HG03103 (cell line): ENCODE results near the gene UNC5B.
"Not testable (repeated sequence)": the region's sequence is repeated elsewhere in the genome, so short reads cannot be mapped to it uniquely, and the experiment has no call there.

Experiments used
- ATAC-seq: cut with Tn5 transposase; IDR thresholded peaks from one replicate; pipeline ENCODE4 v1.9.1; 2021; ENCODE audit warnings: low read depth; ENCODE audit not compliant: unreplicated experiment

The UNC5B gene

DNA sequence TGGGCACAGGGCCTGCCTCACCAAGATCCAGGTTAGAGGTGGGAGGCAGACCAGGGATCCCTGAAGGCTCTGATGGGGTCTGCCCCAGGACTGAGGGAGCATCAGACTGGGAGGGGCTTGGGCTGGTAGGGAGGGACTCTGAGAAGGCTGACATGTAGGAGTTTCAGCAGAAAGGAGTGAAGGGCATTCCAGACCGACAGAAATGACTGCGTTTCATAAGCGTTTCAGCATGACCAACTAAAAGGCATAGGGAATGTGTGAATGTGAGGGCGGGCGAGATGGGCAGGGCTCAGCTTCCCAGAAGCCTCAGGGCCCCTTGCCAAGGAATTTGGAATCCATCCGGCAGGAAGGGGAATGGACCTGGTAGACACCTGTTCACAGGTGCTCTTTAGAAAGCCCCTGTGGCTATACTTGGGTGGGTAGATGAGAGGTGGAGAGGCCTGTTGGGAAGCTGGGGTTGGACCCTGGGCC lies 81.8 kb downstream of the UNC5B start:
- no peak for ATAC-seq

GRCh38 chr10:71294856-71295255 lies 82.5 kb downstream of the UNC5B start:
- no peak for ATAC-seq

- no peak for ATAC-seq
Observed at GRCh38 chr10:71295641-71296040, 83.3 kb downstream of the UNC5B start.

GRCh38 chr10:71296086-71296485 lies 83.7 kb downstream of the UNC5B start:
- no peak for ATAC-seq

DNA sequence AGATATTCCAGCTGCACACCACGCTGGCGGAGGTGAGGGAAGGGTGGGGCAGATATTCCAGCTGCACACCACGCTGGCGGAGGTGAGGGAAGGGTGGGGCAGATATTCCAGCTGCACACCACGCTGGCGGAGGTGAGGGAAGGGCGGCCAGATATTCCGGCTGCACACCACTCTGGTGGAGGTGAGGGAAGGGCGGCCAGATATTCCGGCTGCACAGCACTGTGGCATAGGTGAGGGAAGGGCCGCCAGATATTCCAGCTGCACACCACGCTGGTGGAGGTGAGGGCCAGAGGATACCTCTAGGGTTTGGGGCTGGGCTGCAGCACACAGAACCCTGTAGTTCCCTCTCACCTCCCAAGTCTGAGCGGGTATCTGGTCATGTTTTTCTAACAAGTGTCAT lies 84.4 kb downstream of the UNC5B start:
- not testable (repeated sequence) for ATAC-seq

GRCh38 chr10:71297343-71297742 lies 85.0 kb downstream of the UNC5B start:
- ATAC-seq, result no peak

DNA sequence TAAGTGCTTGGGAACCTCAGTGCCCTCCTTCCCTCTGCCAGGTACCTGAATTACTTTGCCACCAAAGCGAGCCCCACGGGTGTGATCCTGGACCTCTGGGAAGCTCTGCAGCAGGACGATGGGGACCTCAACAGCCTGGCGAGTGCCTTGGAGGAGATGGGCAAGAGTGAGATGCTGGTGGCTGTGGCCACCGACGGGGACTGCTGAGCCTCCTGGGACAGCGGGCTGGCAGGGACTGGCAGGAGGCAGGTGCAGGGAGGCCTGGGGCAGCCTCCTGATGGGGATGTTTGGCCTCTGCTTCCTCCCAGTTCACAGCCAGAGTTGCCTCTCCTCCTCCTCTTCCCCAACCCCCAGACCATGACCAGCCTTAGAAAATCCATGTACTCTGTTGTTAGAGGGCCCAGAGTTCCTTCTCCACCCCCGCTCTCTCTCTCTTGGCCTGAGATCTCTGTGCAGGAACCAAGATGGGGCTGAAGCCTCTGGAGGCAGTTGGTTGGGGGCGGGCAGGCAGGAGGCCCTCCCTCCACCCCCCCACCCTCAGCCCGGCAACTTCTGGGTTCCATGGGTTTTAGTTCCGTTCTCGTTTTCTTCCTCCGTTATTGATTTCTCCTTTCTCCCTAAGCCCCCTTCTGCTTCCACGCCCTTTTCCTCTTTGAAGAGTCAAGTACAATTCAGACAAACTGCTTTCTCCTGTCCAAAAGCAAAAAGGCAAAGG lies 86.9 kb downstream of the UNC5B start:
- ATAC-seq, result no peak

DNA sequence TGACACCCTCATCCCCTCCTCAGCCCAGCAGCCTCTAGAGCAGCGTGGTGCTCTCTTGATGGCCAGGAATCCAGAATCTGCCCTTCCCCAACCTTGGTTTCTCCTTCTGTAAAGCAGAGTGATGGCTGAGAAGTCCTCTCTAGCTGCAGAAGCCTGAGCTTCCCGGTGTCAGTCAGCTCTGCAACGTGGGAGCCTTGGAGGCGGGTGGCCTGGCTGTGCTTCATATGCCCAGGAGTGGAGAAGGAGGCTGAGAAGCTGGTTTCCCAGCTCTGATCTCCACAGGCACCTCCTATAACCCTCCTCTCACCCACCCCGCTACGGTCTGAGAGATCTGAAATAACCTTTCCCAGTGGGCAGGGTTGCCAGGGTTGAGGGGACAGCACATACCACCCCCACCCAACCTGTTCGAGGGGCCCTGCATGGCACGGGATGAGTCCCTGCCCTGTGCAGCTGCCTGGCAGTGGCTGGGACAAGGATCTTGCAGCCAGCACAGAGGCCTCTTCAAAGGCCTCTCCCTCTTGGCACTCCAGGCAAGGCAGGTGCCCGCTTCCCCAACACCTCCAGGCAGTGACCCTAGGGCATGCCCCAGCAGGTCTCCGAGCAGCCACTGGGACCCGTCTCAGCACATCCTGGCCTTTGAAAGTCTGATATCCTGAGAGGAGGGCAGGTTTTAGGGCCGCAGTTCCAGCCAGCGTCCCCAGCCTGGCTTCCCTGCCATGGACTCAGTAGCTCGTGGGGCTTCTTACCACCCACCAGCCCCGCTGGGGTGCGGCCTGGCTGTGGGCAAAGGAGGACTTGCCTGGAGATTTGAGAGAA lies 88.4 kb downstream of the UNC5B start:
- ATAC-seq, result no peak

GRCh38 chr10:71301371-71301916 lies 89.1 kb downstream of the UNC5B start:
- ATAC-seq, result no peak

DNA sequence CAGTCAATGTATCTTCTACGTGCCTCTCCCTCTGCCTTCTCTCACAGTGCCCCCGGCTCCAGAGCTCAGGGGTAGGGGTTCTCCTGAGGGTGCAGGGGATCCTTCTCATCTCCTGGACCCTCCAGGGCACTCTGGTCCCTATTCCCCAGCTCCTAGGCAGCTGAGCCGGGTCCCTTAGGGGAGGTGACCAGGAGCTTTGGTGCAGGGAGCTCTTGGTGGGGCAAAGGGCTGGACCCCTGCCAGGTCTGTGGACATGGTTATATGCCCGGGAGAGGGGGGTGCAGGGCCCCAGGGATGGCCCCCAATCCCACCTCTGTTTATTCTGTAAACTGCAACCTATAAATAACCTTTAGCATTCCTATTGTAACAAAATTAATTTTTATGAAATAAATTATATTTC lies 90.1 kb downstream of the UNC5B start:
- ATAC-seq, result no peak

- no peak for ATAC-seq
Observed at GRCh38 chr10:71302874-71303568, 90.7 kb downstream of the UNC5B start.

GRCh38 chr10:71303569-71303907 lies 91.2 kb downstream of the UNC5B start:
- ATAC-seq, result no peak

- ATAC-seq, result no peak
Observed at GRCh38 chr10:71304914-71305313, 92.5 kb downstream of the UNC5B start.

DNA sequence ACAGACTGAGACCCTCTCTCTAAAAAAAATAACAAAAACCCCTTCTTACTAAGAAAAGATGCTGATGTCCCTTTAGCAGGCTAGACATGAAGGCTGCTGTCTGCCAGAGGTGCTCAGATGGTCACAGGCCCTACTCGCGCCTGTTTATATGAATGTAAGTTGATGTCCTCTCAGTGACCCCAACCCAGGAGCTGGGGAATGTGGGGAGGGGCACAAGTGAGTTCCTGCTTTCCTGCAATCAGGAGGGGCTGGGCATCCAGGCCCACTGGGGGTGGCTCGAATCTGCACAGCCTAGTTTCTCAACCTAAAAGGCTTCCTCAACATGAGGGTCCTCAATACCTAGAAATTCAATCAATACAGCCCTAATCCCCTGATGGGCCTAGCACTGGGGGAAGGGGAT lies 94.6 kb downstream of the UNC5B start:
- no peak for ATAC-seq

DNA sequence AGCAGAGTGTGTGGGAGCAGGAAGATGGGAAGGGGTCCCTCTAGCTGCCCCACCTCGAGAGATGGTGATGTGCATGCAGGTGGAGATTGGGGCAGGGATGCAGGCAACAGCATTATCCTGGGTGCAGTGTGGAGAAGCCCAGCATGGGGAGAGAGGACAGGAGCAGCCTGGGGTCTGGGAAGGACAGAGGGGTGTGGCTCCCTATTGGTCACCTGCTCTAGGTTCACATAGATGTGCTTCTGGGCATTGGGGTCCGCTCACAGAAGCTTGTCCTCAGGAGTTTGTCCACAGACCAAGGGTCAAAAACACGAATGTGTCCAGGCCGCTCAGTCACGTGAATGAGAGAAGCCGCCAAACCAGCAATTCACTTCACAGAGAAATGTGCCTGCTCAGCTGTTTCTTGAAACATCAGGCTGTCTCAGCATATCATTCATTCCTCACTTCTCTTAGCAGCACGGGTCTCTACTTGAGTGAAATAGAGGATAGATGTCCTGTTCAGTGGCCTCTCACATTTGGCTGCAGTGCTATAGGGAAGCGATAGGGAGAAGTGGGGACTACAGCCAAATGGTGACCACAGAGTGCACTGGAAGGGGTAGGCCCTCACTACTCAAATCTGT lies 95.2 kb downstream of the UNC5B start:
- no peak for ATAC-seq

DNA sequence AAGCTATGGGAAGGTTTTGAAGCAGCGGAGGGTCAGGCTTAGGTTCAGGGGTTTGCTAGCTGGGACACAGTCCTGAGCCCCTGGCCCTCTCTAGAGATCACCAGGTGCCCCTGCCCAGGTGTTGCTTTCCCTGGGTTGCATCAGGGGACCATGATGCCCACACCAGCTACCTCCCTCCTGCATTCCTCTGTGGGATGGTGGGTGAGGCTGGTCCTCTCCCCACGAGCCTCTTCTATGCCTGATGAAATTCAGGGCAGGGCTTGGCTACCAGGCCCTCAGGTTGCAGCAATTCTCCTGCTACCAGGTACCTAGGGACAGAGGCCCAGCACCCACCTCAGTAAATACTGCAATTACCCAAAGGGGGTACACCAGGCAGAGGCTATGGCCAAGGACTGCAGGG lies 95.9 kb downstream of the UNC5B start:
- no peak for ATAC-seq

- no peak for ATAC-seq
Observed at GRCh38 chr10:71308985-71309384, 96.6 kb downstream of the UNC5B start.

DNA sequence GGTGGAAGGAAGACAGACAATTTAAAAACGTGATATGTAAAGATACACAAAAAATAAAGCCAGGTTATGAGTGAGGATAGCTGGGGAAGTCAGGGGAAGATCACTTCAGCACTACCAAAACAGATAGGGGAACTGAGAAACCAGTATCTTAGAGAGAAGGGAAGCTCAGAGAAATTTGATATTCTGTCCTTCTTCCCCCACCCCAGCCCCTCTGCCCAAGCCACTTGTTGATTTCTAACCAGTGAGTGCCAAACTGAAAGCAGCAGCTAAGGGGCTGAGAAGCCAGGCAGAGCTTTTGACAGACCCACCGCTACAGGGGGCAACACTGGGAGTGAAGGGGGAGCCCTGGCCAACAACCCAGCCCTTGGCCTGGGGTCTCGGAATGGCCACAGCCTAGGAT lies 97.5 kb downstream of the UNC5B start:
- ATAC-seq, result no peak

- no peak for ATAC-seq
Observed at GRCh38 chr10:71312220-71312619, 99.8 kb downstream of the UNC5B start.

DNA sequence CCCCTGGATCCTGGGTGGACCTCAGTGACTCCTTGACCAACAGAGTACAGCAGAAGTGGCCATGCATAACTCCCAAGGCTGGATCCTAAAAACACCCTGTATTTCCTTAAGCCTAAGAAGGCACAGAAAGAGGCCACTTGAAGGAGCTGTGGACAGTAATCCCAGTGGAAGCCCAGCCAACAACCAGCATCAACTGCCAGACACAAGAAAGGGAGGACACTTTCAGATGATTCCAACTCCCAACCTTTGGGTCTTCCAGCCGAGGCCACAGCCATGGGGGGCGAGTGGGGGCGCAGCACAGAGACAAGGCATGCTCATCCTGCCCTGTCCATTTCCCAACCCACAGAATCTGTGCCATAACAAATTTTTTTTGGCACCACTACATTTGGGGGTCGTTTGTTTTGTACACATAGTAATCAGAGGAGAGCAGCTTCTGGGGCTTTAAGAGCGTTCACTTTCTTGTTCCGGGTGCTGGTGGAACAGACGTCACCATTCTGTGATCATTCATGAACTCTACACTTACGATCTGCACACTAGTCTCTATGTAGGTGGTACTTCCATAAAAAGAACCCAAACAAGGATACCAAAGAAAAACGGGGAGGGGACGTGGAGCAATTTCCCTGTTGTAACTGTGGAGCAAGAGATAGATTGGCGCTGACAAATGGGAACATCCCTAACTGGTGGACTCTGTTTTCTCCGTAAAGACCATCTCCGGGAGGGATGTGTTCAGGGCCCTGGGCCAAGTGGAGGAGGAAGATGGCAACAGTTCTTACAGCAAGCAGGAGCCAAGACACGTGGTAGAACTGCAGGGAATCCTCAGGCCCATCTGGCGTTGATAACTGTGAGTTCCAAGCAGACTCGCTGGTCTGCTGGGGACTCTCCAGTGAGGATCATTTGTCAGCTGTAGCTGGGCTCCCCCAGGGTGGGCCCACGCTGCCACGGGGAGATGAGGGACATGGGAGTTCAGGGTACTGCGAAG lies 100.7 kb downstream of the UNC5B start:
- no peak for ATAC-seq
